K562 treated with DMSO at 1 percent for 4 hours (cell line): Measurements from ENCODE around the gene NOA1. TPM values are rescaled to one million over a fixed set of nuclear protein-coding genes. Genes with fewer than 3 reads are reported as not detected.

Experiments used
- total RNA-seq: library from RNA; unstranded; fragments of 300-600 nt; gene quantifications from 2 replicates; pipeline ENCODE4 v1.2.3, GENCODE V29; 2022; ENCODE audit not compliant: insufficient read depth

The NOA1 gene
- total RNA-seq: 37.0 and 40.6 TPM in 2 replicates

GRCh38 chr4:56977321-56978012 is at the start of gene NOA1:
Gene NOA1, minus strand, starts transcription at chr4:56977606. Its CDS starts 21 bp downstream, at chr4:56977585.

GRCh38 chr4:56978750-56979303 is 1.4 kb upstream of the NOA1 start, which contains the start of gene POLR2B:
Gene POLR2B, plus strand, starts transcription at chr4:56978896. Its CDS starts 90 bp downstream, at chr4:56978986.

Other genes starting within 250 kb of the NOA1 start
- not detected in 2 replicates for gene SPINK2, start 155.9 kb downstream of the NOA1 start, total RNA-seq
- gene REST, start 69.7 kb downstream of the NOA1 start, total RNA-seq: 9.4 and 13.8 TPM in 2 replicates
- gene POLR2B, start 1.3 kb upstream of the NOA1 start, total RNA-seq: 58.6 and 78.7 TPM in 2 replicates
- gene IGFBP7, start 132.8 kb upstream of the NOA1 start, total RNA-seq: not detected in 2 replicates